Measurements from ENCODE around the gene FXR1. TPM values are rescaled to one million over a fixed set of nuclear protein-coding genes. Genes with fewer than 3 reads are reported as not detected.

The FXR1 gene
- total RNA-seq, 1 donor from 2014 or later = 103 TPM

DNA sequence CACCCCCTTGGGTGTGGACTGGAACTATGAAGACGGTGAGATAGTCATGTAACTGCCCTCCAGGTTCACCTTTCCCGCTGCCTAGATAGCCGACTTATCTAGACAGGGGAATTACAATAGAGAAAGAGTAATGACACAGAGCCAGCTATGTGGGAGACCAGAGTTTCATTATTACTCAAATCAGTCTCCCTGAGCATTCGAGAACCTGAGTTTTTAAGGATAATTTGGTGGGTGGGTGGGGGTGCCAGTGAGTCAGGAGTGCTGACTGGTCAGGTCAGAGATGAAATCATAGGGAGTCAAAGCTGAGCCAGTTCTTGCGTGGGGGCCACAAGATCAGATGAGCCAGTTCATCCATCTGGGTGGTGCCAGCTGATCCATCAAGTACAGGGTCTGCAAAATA is 96.8 kb downstream of the FXR1 start:
- no peaks in the 10 kb centered on the region for H3K4me1 ChIP-seq
- no peak overlapping the region for H3K27ac ChIP-seq
- no peaks in the 10 kb centered on the region for H3K27me3 ChIP-seq (ENCODE audit: low read depth)
- DNase-seq = no peak
- H3K9me3 ChIP-seq = no peaks in the 10 kb centered on the region
- H3K4me3 ChIP-seq = no peak overlapping the region
- TF ChIP-seq, protein P1, sequence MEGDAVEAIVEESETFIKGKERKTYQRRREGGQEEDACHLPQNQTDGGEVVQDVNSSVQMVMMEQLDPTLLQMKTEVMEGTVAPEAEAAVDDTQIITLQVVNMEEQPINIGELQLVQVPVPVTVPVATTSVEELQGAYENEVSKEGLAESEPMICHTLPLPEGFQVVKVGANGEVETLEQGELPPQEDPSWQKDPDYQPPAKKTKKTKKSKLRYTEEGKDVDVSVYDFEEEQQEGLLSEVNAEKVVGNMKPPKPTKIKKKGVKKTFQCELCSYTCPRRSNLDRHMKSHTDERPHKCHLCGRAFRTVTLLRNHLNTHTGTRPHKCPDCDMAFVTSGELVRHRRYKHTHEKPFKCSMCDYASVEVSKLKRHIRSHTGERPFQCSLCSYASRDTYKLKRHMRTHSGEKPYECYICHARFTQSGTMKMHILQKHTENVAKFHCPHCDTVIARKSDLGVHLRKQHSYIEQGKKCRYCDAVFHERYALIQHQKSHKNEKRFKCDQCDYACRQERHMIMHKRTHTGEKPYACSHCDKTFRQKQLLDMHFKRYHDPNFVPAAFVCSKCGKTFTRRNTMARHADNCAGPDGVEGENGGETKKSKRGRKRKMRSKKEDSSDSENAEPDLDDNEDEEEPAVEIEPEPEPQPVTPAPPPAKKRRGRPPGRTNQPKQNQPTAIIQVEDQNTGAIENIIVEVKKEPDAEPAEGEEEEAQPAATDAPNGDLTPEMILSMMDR (IDR thresholded peaks at IDR 0.05) = no peak
- intact Hi-C loops (cut with DNase I) = no loop called here
- ATAC-seq = no peak
- H3K36me3 ChIP-seq = no peaks in the 10 kb centered on the region

DNA sequence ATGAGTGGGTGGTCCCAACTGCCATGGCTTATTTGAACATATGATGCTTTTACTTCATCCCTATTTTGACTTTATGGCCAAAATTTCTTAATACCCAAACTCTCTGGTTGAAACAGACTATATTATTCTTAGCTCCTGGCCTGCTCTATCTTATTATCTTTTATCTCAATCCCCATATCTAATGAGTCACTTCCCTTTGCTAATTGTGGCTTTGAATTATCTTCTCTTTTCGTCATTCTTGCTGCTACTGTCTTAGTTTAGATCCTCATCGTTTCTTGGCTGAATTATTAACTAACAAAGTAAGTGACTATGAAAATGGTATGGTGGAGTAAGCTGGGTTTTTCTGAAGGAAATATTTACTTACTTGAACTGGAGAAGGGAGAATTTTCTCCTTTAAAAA is 105.2 kb downstream of the FXR1 start:
- Histone ChIP-seq H3K36me3 (no peaks in the 10 kb centered on the region), H3K9me3 (no peaks in the 10 kb centered on the region), H3K4me3 (no peak overlapping the region), H3K4me1 (no peaks in the 10 kb centered on the region), H3K27me3 (ENCODE audit: low read depth) (no peaks in the 10 kb centered on the region), H3K27ac (no peak overlapping the region)
- DNase-seq (no peak), ATAC-seq (no peak)
- intact Hi-C loops (cut with DNase I) = no loop called here
- TF ChIP-seq, protein P1 (IDR thresholded peaks at IDR 0.05) = no peak

DNA sequence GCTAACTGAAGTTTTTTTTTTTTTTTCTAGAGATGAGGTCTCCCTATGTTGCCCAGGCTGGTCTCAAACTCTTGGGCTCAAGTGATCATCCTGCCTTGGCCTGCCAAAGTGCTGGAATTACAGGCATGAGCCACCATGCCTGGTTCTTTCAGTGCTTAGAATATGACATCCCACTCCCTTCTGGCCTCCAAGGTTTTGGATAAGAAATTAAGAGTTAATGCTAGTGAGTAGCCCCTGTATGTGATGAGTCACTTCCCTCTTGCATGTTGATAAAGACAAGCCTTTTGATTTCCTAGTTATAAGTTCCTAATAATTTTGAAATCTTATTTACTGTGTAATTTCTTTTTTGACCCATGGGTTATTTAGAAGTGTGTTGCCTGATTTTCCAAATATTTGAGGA is 112.7 kb downstream of the FXR1 start:
- Histone ChIP-seq H3K4me3 (no peak overlapping the region), H3K36me3 (no peaks in the 10 kb centered on the region), H3K4me1 (no peaks in the 10 kb centered on the region), H3K27ac (no peak overlapping the region), H3K9me3 (peaks cover 18% of the 10 kb centered on the region), H3K27me3 (ENCODE audit: low read depth) (no peaks in the 10 kb centered on the region)
- TF ChIP-seq, protein P1 (IDR thresholded peaks at IDR 0.05) = no peak
- intact Hi-C loops (cut with DNase I) = no loop called here
- no peak for ATAC-seq
- no peak for DNase-seq

DNA sequence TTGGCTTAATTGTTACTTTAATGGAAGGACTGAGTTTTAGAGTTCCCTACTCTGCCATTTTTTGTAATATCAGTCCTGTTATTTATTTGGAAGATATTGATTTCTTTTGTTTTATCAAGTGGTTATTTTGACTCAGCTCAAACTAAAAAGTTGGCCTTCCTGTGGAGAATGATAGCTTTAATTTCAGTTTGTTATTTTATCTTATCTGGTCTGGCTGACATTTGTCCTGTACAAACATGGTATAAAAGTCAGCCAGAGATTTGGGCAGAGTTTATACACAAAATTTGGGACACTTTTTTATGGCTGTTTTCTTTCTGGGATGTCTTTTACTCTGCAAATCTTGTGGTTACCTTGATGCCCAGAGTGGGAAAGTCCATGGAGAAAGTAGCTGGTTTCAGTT is 118.5 kb downstream of the FXR1 start:
- no peak for DNase-seq
- no peaks in the 10 kb centered on the region for H3K36me3 ChIP-seq
- peaks cover under 1% of the 10 kb centered on the region for H3K9me3 ChIP-seq
- intact Hi-C loops (cut with DNase I) = no loop called here
- H3K27ac ChIP-seq = no peak overlapping the region
- H3K4me1 ChIP-seq = no peaks in the 10 kb centered on the region
- H3K4me3 ChIP-seq = no peak overlapping the region
- no peaks in the 10 kb centered on the region for H3K27me3 ChIP-seq (ENCODE audit: low read depth)
- no peak for ATAC-seq
- TF ChIP-seq, protein P1 (IDR thresholded peaks at IDR 0.05) = no peak

Other genes starting within 250 kb of the FXR1 start
- gene CCDC39, start 233.2 kb upstream of the FXR1 start, total RNA-seq = 2.2 TPM
- 36.5 TPM for gene DNAJC19, start 77.1 kb downstream of the FXR1 start, total RNA-seq